22Rv1 (cell line): ENCODE measurements around the gene CHST8.

Experiments
- CTCF ChIP-seq: fragments of 450-650 bp; IDR thresholded peaks from 2 replicates; pipeline ENCODE4 v1.5.1; 2017; ENCODE audit warnings: mild to moderate bottlenecking
- ZFX ChIP-seq: fragments of 450-650 bp; IDR thresholded peaks from 2 replicates; pipeline ENCODE4 v1.6.1; 2017; ENCODE audit warnings: antibody characterized with exemption, borderline replicate concordance

- TF ChIP-seq CTCF (no peak), ZFX (no peak)
Observed at GRCh38 chr19:33686262-33686661, 64.5 kb downstream of the CHST8 start.
